Stomach (tissue), 9 donors: ENCODE measurements around the gene TNNI3K. TPM values are rescaled to one million over a fixed set of nuclear protein-coding genes. Genes with fewer than 3 reads are reported as not detected.

ENCODE experiments used
- DNase-seq, 2 donors: peaks; one replicate each; pipeline versions ENCODE4 v3.0.0 to v3.0.0-alpha.2; 2013 to 2019
- H3K27ac ChIP-seq, 5 donors: fragments of 200-600 bp in 4 of 5; sonication (generic) in 4 of 5; one replicate each; pipeline ENCODE4 v1.5.1; 2013 to 2019; ENCODE audit warnings: mild to moderate bottlenecking in 1 of 5, moderate library complexity in 1 of 5
- H3K27me3 ChIP-seq, 3 donors: fragments of 200-600 bp; sonication (generic); one replicate each; pipeline ENCODE4 v1.5.1; 2017 to 2019; ENCODE audit warnings: mixed run types in 1 of 3
- H3K36me3 ChIP-seq, 4 donors: fragments of 200-600 bp; sonication (generic); 1 replicate in 3 of 4; 2 replicates in 1 of 4; pipeline ENCODE4 v1.5.1; 2016 to 2019
- H3K4me1 ChIP-seq, 4 donors: fragments of 200-600 bp; sonication (generic); one replicate each; pipeline ENCODE4 v1.5.1; 2016 to 2019
- H3K4me3 ChIP-seq, 4 donors: fragments of 200-600 bp; sonication (generic) in 3 of 4; one replicate each; pipeline ENCODE4 v1.5.1; 2016 to 2019; ENCODE audit warnings: mild to moderate bottlenecking in 1 of 4
- H3K9me3 ChIP-seq, 4 donors: fragments of 200-600 bp; sonication (generic); one replicate each; pipeline ENCODE4 v1.5.1; 2016 to 2019
- EP300 ChIP-seq: sonication (generic); formaldehyde crosslinking; IDR thresholded peaks from one replicate; pipeline ENCODE4 v1.6.1; 2017; ENCODE audit warnings: antibody characterized with exemption
- POLR2A ChIP-seq, 4 donors: fragments of 450-650 bp; IDR thresholded peaks; one replicate each; pipeline ENCODE4 v1.6.1; 2016; ENCODE audit warnings: antibody characterized with exemption in 4 of 4, control low read depth in 2 of 4, mild to moderate bottlenecking in 1 of 4, moderate library complexity in 1 of 4
- POLR2AphosphoS5 ChIP-seq, 3 donors: sonication (generic); formaldehyde crosslinking; IDR thresholded peaks; one replicate each; pipeline ENCODE4 v1.6.1; 2016; ENCODE audit warnings: antibody characterized with exemption in 3 of 3
- WGBS, 5 donors: extraction: QIAGEN DNeasy Blood & Tissue Kit in 3 of 5; methylation state at CpG; one replicate each; pipeline versions ENCODE4 v1.1.5 to v1.1.7; 2013 to 2018; 5-methylcytosine and 5-hydroxymethylcytosine counted together
- intact Hi-C: fragments of 100-400 bp; cut with DNase I; formaldehyde crosslinking; loops from one replicate; pipeline ENCODE4 v1.15.1; 2023; ENCODE audit warnings: low total_unique reads
- polyA plus RNA-seq, 3 donors: library from polyadenylated mRNA; stranded (reverse); fragments of 200-250 nt; gene quantifications; one replicate each; pipeline ENCODE4 v1.2.3, GENCODE V29; 2013
- total RNA-seq, 5 donors: library from RNA; depleted of rRNA; stranded (reverse); fragments of >200 nt; gene quantifications; one replicate each; pipeline versions ENCODE4 v1.1.0 to v1.2.3, GENCODE V29; 2014 to 2016
- TF ChIP-seq, protein P1 (sequence below), 7 experiments: fragments of 450-650 bp in 4 of 7; fragments of 200-600 bp in 3 of 7; sonication (generic) in 3 of 7; IDR thresholded peaks; one replicate each; pipeline ENCODE4 v1.5.1; 2016 to 2019; ENCODE audit warnings: antibody characterized with exemption in 7 of 7, control low read depth in 2 of 7, mild to moderate bottlenecking in 1 of 7
- donor health status: healthy with polysubstance abuse.
- donor health status: Bipolar disorder and iron deficiency.
- donor health status: healthy.

TNNI3K gene
- total and polyA plus RNA-seq, 8 donors: 0.25 to 7.0 (median 1.7) TPM; not detected in 4

DNA sequence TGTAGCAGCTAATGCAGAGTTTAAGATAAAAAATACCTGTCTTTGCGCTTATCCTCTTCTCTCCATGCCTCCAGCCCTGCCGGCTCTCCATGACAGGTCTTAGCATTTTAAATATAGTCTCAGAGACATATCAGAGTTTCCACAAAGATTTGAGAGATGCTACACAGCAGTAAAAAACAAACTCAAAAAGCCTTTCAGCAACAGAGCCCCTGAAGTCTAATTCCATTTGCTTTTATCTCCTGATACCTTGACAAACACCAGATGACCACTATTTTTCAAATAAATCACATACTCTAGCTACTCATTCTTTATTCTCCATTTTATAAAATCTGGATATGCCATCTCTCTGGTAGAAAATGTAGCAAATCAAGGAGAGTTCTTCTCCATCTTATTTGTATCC, 356.8 kb downstream of the TNNI3K start:
- Histone ChIP-seq H3K9me3 (no peaks in the 10 kb centered on the region), H3K27ac (no peak overlapping the region), H3K27me3 (no peaks in the 10 kb centered on the region), H3K4me1 (no peaks in the 10 kb centered on the region), H3K36me3 (no peaks in the 10 kb centered on the region), H3K4me3 (no peak overlapping the region)
- 68 to 72% (median 70%) methylated on average over 2 of the region's 2 CpGs for WGBS, 5 donors
- TF ChIP-seq POLR2A (IDR thresholded peaks at IDR 0.05) (no peak), EP300 (no peak), POLR2AphosphoS5 (IDR thresholded peaks at IDR 0.05) (no peak)
- TF ChIP-seq, protein P1, sequence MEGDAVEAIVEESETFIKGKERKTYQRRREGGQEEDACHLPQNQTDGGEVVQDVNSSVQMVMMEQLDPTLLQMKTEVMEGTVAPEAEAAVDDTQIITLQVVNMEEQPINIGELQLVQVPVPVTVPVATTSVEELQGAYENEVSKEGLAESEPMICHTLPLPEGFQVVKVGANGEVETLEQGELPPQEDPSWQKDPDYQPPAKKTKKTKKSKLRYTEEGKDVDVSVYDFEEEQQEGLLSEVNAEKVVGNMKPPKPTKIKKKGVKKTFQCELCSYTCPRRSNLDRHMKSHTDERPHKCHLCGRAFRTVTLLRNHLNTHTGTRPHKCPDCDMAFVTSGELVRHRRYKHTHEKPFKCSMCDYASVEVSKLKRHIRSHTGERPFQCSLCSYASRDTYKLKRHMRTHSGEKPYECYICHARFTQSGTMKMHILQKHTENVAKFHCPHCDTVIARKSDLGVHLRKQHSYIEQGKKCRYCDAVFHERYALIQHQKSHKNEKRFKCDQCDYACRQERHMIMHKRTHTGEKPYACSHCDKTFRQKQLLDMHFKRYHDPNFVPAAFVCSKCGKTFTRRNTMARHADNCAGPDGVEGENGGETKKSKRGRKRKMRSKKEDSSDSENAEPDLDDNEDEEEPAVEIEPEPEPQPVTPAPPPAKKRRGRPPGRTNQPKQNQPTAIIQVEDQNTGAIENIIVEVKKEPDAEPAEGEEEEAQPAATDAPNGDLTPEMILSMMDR (IDR thresholded peaks at IDR 0.05): no peak
- intact Hi-C loops: no loop called here
- DNase-seq: no peak

DNA sequence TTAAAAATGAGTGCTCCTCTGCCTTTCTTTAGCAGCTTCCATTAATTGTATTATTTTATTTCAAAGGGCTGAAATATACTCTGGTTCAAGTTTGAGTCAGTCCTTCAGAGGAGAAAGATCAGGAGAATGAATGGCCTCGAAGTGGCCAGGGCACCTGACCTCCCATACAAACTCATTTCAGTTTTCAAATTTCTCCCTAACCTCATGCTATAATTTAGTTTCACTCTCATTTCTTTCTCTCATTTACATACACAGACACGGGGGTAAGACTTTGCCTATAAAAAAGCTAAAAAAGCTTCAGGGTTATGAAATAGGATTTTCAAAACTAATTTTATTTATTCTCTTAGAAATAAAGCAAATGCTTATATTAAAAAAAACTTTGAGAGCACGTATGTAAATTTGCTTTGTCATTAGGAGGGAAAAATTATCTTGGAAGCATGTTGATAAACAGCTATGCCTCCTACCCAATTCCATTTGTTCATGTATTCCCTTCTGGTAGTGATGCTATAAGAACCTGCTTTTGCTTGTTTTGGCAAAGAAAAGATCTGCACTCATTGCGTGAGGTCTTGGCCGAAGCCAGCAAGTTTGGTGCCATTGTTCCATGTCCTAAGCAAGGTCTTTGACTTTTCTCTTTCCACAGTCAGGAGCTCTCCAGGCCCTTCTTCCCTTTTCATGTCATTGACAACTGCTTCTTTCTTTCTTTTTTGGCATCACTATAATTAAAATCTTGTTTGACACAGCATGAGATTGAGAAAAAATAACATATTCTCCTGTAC, 357.6 kb downstream of the TNNI3K start:
- no peaks in the 10 kb centered on the region for H3K4me1 ChIP-seq
- no peaks in the 10 kb centered on the region for H3K27me3 ChIP-seq
- TF ChIP-seq POLR2AphosphoS5 (IDR thresholded peaks at IDR 0.05) (no peak), EP300 (no peak), POLR2A (IDR thresholded peaks at IDR 0.05) (no peak)
- TF ChIP-seq, protein P1 (IDR thresholded peaks at IDR 0.05): no peak
- H3K27ac ChIP-seq: no peak overlapping the region
- intact Hi-C loops: no loop called here
- no peak for DNase-seq
- 59 to 77% (median 71%) methylated on average over 5 of the region's 5 CpGs for WGBS, 5 donors
- no peaks in the 10 kb centered on the region for H3K9me3 ChIP-seq
- no peaks in the 10 kb centered on the region for H3K36me3 ChIP-seq
- H3K4me3 ChIP-seq: no peak overlapping the region

Other genes starting within 250 kb of the TNNI3K start
- gene LRRIQ3, start 37.2 kb upstream of the TNNI3K start, total RNA-seq: 1 to 10 TPM in 1 of 5 donors, not detected in 4; 2.2 TPM
- gene LRRIQ3, start 37.2 kb upstream of the TNNI3K start, polyA plus RNA-seq: under 1 TPM; 0.20 to 0.68 (median 0.31) TPM
- gene FPGT, start 37.1 kb upstream of the TNNI3K start, total RNA-seq: 10 to 100 TPM in 3 of 5 donors, 1 to 10 TPM in 2; 4.3 to 29.6 (median 22.8) TPM
- 1 to 10 TPM; 5.5 to 9.5 (median 7.5) TPM for gene FPGT, start 37.1 kb upstream of the TNNI3K start, polyA plus RNA-seq